HEK293T (cell line): Measurements from ENCODE around the gene C19orf25.

Source experiments
- BHLHE40 ChIP-seq: fragments of 450-650 bp; IDR thresholded peaks from 2 replicates; pipeline ENCODE4 v1.6.1; 2016; ENCODE audit warnings: mild to moderate bottlenecking, moderate library complexity, borderline replicate concordance
- CTBP1 ChIP-seq: fragments of 450-650 bp; IDR thresholded peaks from 2 replicates; pipeline ENCODE4 v1.6.1; 2016; ENCODE audit warnings: borderline replicate concordance
- ELF4 ChIP-seq: fragments of 450-650 bp; IDR thresholded peaks from 2 replicates; pipeline ENCODE4 v1.6.1; 2017; ENCODE audit warnings: antibody characterized with exemption
- FOXK2 ChIP-seq: fragments of 450-650 bp; IDR thresholded peaks from 2 replicates; pipeline ENCODE4 v1.6.1; 2016; ENCODE audit warnings: mild to moderate bottlenecking
- FOXM1 ChIP-seq: fragments of 450-650 bp; IDR thresholded peaks from 2 replicates; pipeline ENCODE4 v1.6.1; 2017; ENCODE audit warnings: mild to moderate bottlenecking, borderline replicate concordance
- NFRKB ChIP-seq: fragments of 450-650 bp; IDR thresholded peaks from 2 replicates; pipeline ENCODE4 v1.6.1; 2016; ENCODE audit warnings: mild to moderate bottlenecking, moderate library complexity
- SP1 ChIP-seq: fragments of 450-650 bp; IDR thresholded peaks from 2 replicates; pipeline ENCODE4 v1.6.1; 2017
- SUZ12 ChIP-seq: fragments of 450-650 bp; IDR thresholded peaks from 2 replicates; pipeline ENCODE4 v1.6.1; 2016; ENCODE audit warnings: mild to moderate bottlenecking
- TARDBP ChIP-seq: fragments of 450-650 bp; IDR thresholded peaks from 2 replicates; pipeline ENCODE4 v1.6.1; 2016
- ZNF384 ChIP-seq: fragments of 450-650 bp; IDR thresholded peaks from 2 replicates; pipeline ENCODE4 v1.6.1; 2016

- no peak for TF ChIP-seq ELF4
- no peak for TF ChIP-seq NFRKB
- TF ChIP-seq SUZ12: no peak
- no peak for TF ChIP-seq FOXK2
- TF ChIP-seq SP1: no peak
- TF ChIP-seq TARDBP: no peak
- TF ChIP-seq CTBP1: no peak
- TF ChIP-seq ZNF384: no peak
- no peak for TF ChIP-seq FOXM1
- no peak for TF ChIP-seq BHLHE40
These were observed 39.5 kb upstream of the C19orf25 start for GRCh38 chr19:1518471-1518870.
